Measurements from ENCODE around the gene SLC5A5.

- TF ChIP-seq CTCF (IDR thresholded peaks at IDR 0.05) (no peak), POLR2A (IDR thresholded peaks at IDR 0.05) (no peak), POLR2AphosphoS5 (IDR thresholded peaks at IDR 0.05) (no peak)
These were observed 70.4 kb downstream of the SLC5A5 start for GRCh38 chr19:17942181-17942580.
